AG04450 (cell line): ENCODE results near the gene HECW1. TPM values are rescaled to one million over a fixed set of nuclear protein-coding genes. Genes with fewer than 3 reads are reported as not detected.

Experiments used
- CTCF ChIA-PET: fragments of 300-600, 350-600 bp; formaldehyde crosslinking; extraction: SDS; loops from one replicate; lab custom pipeline; 2022; ENCODE audit warnings: antibody characterized with exemption, inconsistent platforms; lab: Charles Lee
- POLR2A ChIA-PET: fragments of 350-600 bp; formaldehyde crosslinking; extraction: SDS; loops from one replicate; lab custom pipeline; 2021; ENCODE audit warnings: antibody characterized with exemption, inconsistent platforms; lab: Yijun Ruan, JAX
- DNase-seq: peaks from one replicate; pipeline ENCODE4 v3.0.0-alpha.2; 2011; ENCODE audit warnings: low read depth, low spot score
- H3K27ac ChIP-seq: one replicate; pipeline ENCODE4 v1.5.1; 2012; ENCODE audit warnings: low read depth, low read length, control low read depth
- H3K27me3 ChIP-seq: one replicate; pipeline ENCODE4 v1.6.0; 2012; ENCODE audit warnings: low read length; ENCODE audit not compliant: control insufficient read depth, insufficient read depth
- H3K4me3 ChIP-seq: 2 replicates; pipeline ENCODE4 v1.5.1; 2011; ENCODE audit warnings: mild to moderate bottlenecking, low read depth, low read length, control low read depth
- H3K9me3 ChIP-seq: 2 replicates; pipeline ENCODE4 v1.5.1; 2012; ENCODE audit warnings: low read length; ENCODE audit not compliant: control insufficient read depth, insufficient read depth
- CTCF ChIP-seq: IDR thresholded peaks from 2 replicates; pipeline ENCODE4 v1.5.1; 2011; ENCODE audit warnings: low read depth, low read length, control low read depth, inconsistent platforms
- polyA plus RNA-seq: library from polyadenylated mRNA; depleted of rRNA; stranded (reverse); fragments of >200 nt; gene quantifications from 2 replicates; pipeline ENCODE4 v1.2.3, GENCODE V29; 2011

HECW1 gene
- polyA plus RNA-seq, 1 experiment, result 2.6 TPM

GRCh38 chr7:43196379-43196778 is 83.9 kb downstream of the HECW1 start:
- no peak for DNase-seq
- no peak overlapping the region for H3K27ac ChIP-seq
- POLR2A ChIA-PET, result no interaction called here
- no peaks in the 10 kb centered on the region for H3K27me3 ChIP-seq
- no peak for TF ChIP-seq CTCF
- no peak overlapping the region for H3K4me3 ChIP-seq
- CTCF ChIA-PET, result no interaction called here
- H3K9me3 ChIP-seq, result peaks cover 5% of the 10 kb centered on the region; the same call in 1 of the 2 replicates

DNA sequence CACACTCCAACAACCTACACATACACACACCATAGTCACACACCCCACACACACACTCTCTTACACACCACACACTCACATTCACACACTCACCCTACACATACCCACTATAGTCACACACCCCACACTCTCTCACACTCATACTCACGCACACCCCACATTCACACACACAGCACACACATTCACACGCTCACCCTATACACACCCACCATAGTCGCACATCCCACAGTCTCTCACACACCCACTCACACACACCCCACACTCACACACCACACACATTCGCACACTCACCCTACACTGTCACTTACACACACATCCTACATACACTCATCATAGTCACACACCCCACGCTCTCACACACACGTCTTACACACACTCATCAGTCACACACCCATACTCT is 85.6 kb downstream of the HECW1 start:
- ChIA-PET POLR2A (no interaction called here), CTCF (no interaction called here)
- H3K27me3 ChIP-seq, result no peaks in the 10 kb centered on the region
- H3K27ac ChIP-seq, result no peak overlapping the region
- no peak for TF ChIP-seq CTCF
- H3K9me3 ChIP-seq, result peaks cover 5% of the 10 kb centered on the region; the same call in 1 of the 2 replicates
- no peak for DNase-seq
- no peak overlapping the region for H3K4me3 ChIP-seq

- Histone ChIP-seq H3K4me3 (no peak overlapping the region), H3K27me3 (no peaks in the 10 kb centered on the region), H3K9me3 (peaks cover 5% of the 10 kb centered on the region; the same call in 1 of the 2 replicates), H3K27ac (no peak overlapping the region)
- no peak for TF ChIP-seq CTCF
- ChIA-PET POLR2A (interaction anchor here (1.1 kb wide), 1 partner anchor 51 kb away, joined by 3 read pairs; no protein-coding TSS in a partner anchor), CTCF (interaction anchor here (0.8 to 1.0 kb wide), 2 partner anchors 20 to 212 kb away, joined by 3 read pairs; no protein-coding TSS in a partner anchor)
- no peak for DNase-seq
Observed at GRCh38 chr7:43198599-43199090, 86.2 kb downstream of the HECW1 start.

DNA sequence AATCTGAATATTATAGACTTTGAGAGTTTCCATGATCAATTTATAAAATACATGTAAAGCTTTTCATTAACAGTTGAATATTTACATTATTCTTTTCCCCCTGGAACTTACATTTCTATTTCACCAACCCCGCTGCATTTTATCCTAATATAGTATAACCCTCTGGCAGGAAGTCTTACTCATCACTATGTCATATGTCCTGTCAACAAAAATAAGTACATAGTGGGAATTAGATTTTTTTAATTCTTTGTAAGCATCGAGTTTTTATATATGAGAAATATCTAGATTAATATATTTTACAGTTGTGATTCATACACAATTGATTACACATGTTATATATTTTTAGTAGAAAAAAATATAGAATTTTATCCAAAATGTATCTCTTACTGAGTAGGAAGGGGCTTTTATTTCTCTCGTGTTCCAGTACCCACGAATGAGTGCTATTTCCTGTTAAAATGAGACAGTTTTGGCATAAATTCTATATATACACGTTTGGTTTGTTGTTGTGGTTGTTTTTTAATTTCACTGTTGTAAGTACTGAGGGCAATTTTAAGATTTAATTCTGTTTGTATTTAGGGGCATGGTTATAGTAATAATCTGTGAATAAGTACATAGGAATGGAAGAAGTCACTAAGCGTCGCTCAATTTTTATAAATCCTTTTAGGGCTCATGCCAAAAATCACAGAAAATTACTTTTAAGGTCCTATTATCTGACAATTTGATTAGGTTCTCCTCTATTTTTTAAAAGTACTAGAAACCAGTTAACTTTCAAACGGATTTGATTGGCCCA is 87.1 kb downstream of the HECW1 start:
- Histone ChIP-seq H3K9me3 (peaks cover 5% of the 10 kb centered on the region; the same call in 1 of the 2 replicates), H3K4me3 (no peak overlapping the region), H3K27ac (no peak overlapping the region), H3K27me3 (no peaks in the 10 kb centered on the region)
- peak; percentile 7 for DNase-seq
- TF ChIP-seq CTCF, result no peak
- ChIA-PET POLR2A (interaction anchor here (1.1 kb wide), 1 partner anchor 50 kb away, joined by 3 read pairs; no protein-coding TSS in a partner anchor), CTCF (interaction anchor here (1.0 kb wide), 1 partner anchor 213 kb away, joined by 3 read pairs; no protein-coding TSS in a partner anchor)

DNA sequence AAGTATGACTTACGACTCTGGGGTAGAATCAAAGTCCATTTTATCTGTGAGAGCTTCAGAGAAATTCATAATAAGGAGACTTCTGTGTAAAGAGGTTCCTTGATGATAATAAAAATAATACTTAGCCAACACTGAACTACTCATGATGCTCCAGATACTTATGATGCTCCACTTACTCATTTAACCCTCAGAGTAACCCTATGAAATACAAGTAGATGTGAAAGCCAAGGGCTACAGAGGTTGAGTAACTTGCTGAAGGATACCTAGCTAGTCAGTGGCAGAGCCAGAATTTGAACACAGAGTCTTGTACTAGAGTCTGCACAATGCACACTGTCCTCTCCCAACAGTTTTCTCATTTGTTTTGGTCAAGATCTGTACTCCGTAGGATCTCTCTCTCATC is 89.5 kb downstream of the HECW1 start:
- Histone ChIP-seq H3K9me3 (peaks cover 5% of the 10 kb centered on the region; the same call in 1 of the 2 replicates), H3K4me3 (no peak overlapping the region), H3K27me3 (no peaks in the 10 kb centered on the region), H3K27ac (no peak overlapping the region)
- peak; percentile 4 for DNase-seq
- no peak for TF ChIP-seq CTCF
- CTCF ChIA-PET, result no interaction called here
- POLR2A ChIA-PET, result no interaction called here
